G401.6 (cell line): ENCODE data around the gene KRTAP1-5.
"Not testable (repeated sequence)": the region's sequence is repeated elsewhere in the genome, so short reads cannot be mapped to it uniquely, and the experiment has no call there.

ENCODE experiments used
- FAIRE-seq: peaks from 2 replicates; lab custom pipeline; 2012; peaks lifted over from hg19 to GRCh38; lab: Jason Lieb, UNC

The KRTAP1-5 gene

DNA sequence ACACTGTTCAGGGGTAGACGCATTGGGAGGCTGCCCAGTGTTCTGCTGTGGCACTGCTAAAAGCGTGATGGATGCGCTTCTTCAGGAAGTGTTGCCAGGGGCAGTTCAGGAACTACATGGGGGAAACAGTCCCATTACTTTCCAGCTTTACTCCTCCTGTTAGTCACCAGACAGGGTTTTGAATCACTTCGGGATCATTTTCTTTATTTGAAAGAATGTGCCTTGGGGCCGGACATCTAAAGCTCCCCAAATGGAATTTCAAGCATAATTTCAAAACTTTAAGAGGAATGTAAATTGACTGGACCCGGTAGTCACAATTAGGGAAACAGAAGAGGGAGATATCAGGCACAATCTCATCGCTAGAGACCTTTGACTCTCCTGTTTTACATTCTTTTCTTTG lies 21.4 kb upstream of the KRTAP1-5 start:
- peak; percentile 85 for FAIRE-seq

DNA sequence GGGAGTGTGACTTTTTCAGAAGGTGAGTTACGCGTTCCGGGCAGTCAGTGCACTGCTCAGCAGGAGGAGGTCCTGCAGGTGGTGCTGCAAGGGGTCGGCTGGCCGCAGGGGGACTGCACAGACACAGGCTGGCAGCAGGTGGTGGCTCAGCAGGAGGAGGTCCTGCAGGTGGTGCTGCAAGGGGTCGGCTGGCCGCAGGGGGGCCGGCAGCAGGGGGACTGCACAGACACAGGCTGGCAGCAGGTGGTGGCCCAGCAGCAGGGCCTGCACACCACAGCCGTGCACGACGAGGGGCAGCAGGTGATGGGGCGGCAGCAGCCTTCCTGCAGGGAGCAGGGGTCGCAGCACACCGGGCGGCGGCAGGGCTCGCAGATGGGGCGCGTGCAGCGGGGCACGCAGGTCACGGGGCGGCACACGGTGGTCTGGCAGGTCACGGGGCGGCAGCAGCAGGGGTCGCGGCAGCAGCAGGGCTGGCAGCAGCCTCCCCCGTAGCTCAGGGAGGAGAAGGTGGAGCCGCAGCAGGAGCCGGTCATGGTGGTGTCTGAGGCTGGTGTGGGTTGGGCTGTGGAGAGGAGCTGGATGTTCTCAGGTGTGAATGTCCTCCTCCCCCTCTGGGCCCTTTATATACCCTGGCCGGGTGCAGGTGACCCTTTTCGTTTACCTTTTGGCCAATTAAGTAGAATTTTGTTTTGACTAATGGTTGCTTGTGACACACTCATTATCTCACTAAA lies 19.9 kb upstream of the KRTAP1-5 start, which contains the start of gene KRTAP2-1:
Gene KRTAP2-1 (minus strand): TSS at position 582 of the 731 bp plus-strand sequence. CDS start 49 bp downstream, at position 533.
- not testable (repeated sequence) for FAIRE-seq

DNA sequence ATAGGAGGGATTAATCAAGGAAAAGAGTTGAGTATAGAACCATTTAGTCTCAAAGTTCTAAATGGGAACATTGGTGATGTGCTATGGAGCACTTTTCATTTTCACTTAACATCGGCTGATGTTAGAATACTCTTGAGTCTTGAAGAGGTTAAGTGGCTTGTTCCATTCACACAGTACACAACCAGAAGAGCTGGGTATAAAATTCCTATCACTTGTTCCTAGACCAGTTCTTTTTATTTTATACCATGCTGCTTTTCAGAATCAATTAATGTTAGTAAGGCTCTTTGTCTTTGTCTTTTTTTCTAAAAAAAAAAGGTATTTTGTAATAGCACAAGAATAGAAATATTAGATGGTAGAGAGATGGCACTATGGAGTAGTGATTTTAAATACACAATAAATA lies 15.9 kb upstream of the KRTAP1-5 start:
- FAIRE-seq: no peak

DNA sequence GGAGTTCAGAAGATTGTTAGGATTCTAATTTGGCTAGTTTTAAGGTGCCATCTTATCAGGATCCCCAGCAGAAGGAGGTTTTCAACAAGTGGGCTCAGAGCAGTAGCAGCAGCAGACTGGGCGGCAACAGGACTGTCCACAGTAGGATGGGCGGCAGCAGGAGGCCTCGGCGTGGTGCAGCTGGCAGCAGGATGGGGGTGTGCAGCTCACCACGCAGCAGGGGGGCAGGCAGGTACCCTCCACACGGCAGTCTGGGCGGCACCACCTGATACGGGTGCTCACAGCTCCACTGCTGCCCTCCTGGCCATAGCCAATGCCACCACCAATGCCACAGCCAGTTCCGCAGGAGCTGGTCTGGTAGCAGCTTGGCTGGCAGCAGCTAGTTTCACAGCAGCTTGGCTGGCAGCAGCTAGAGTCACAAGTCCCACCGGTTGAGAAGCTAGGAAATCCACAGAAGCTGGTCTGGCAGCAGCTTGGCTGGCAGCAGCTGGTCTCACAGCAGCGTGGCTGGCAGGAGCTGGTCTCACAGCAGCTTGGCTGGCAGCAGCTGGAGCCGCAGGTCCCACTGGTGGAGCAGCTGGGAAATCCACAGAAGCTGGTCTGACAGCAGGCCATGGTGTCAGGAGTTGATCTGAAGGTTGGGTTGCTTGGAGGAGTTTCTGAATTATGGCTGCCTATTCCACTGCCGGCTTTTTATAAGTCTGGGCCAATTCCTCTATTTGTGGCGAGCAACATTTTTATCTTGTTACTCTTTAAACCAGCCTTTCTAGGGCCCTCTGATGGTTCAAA lies 14.0 kb upstream of the KRTAP1-5 start, which contains the start of gene KRTAP1-1:
Gene KRTAP1-1 (minus strand): TSS at position 668 of the 789 bp plus-strand sequence. CDS start 53 bp downstream, at position 615.
- not testable (repeated sequence) for FAIRE-seq

DNA sequence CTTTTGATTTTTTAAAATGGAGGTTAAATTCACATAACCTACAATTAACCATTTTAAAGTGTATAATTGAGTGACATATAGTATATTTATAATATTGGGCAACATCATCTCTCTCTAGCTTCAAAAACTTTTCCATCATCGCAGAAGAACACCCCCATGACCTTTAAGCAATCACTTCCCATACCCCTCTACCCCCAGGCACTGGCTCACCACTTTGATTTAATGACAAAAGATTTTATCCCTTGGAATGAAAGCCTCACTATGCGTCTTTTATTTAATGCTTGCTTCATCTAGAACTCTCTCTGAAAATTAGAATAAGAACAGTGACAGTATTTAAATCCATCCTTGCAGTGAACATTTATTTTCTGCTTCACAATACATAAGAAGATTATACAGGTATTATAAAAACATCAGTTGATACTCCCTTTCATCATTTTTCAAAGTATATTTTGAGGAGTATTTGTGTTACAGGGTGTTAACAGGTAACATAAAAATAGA lies 10.9 kb upstream of the KRTAP1-5 start:
- no peak for FAIRE-seq

DNA sequence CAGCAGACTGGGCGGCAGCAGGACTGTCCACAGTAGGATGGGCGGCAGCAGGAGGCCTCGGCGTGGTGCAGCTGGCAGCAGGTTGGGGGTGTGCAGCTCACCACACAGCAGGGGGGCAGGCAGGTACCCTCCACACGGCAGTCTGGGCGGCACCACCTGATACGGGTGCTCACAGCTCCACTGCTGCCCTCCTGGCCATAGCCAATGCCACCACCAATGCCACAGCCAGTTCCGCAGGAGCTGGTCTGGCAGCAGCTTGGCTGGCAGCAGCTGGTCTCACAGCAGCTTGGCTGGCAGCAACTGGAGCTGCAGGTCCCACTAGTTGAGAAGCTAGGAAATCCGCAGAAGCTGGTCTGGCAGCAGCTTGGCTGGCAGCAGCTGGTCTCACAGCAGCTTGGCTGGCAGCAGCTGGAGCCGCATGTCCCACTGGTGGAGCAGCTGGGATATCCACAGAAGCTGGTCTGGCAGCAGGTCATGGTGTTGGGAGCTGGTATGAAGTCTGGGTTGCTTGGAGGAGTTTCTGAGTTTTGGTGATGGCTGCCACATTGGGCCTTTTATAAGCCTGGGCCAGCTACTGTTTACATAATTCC lies 7.4 kb upstream of the KRTAP1-5 start, which contains the start of gene KRTAP1-3:
Gene KRTAP1-3 (minus strand): TSS at position 529 of the 590 bp plus-strand sequence. CDS start 53 bp downstream, at position 476.
- FAIRE-seq: not testable (repeated sequence)

DNA sequence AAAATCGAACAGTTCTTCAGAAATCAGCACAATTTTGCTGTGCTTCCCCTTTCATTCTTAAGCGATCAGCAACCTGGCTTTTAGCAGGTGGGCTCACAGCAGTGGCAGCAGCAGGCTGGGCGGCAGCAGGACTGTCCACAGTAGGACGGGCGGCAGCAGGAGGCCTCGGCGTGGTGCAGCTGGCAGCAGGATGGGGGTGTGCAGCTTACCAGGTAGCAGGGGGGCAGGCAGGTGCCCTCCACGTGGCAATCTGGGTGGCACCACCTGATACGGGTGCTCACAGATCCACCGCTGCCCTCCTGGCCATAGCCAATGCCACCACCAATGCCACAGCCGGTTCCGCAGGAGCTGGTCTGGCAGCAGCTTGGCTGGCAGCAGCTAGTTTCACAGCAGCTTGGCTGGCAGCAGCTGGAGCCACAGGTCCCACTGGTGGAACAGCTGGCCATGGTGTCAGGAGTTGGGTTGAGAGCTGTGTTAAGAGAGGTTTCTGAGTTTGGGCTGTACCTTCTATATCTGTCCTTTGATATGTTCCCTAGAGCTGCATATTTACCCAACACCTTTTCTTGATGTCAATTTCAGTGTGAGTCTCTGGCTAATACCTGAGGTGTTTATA lies 2.7 kb upstream of the KRTAP1-5 start, which contains the start of gene KRTAP1-4:
Gene KRTAP1-4 (minus strand): TSS at position 563 of the 613 bp plus-strand sequence. CDS start 117 bp downstream, at position 446.
- FAIRE-seq: no peak

DNA sequence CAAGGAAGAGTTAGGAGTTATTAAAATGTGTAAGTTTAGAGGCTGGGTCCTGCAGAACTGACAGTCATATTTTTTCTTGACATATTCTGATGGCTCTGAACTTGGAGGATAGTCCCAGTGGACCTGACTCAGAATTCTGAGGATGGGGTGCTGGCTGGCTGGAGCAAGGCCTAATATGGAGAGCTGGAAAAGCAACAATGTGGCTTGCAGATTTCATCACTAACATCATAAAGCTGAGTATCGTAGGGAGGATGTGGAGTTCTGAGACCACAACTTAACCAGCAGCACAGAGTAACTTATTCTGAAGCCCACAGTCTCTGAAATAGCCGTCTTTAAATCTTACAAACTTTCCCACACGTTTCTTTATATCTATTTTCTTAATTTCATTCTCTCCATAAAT lies 2.3 kb downstream of the KRTAP1-5 start:
- no peak for FAIRE-seq

DNA sequence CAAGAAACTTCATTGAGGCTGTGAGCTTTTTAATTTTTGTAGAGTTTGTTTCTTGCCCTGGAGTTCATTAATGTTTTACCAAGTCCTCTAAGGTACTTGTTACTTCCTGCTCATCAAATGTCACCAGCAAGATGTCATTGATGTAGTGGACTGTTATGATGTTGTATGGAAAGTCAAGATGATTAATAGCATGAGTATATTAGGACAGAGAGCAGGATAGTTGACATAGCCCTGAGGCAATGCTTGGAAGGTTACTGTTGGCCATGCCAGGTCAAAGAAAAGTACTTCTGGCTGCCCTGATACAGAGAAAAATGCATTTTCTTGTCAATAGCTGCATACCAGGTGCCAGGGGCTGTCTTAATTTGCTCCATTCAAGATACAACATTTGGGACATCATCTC lies 6.7 kb downstream of the KRTAP1-5 start:
- no peak for FAIRE-seq

DNA sequence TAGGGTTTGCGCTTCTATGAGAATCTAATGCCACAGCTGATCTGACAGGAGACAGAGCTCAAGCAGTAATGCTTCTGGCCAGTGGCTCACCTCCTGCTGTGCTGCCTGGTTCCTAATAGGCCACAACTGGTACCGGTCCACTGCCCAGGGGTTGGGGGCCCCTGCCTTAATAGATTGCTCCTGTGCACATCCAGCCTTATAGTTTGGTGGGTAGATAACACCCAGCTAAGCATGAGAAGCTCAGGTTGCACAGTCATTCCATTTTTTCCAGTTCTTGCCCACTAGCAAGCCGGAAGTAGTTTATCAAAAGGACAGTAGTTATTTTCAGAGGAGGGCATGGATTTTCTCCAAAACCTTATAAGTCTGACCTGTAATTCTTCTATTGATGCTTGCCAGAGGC lies 7.6 kb downstream of the KRTAP1-5 start:
- FAIRE-seq: no peak

DNA sequence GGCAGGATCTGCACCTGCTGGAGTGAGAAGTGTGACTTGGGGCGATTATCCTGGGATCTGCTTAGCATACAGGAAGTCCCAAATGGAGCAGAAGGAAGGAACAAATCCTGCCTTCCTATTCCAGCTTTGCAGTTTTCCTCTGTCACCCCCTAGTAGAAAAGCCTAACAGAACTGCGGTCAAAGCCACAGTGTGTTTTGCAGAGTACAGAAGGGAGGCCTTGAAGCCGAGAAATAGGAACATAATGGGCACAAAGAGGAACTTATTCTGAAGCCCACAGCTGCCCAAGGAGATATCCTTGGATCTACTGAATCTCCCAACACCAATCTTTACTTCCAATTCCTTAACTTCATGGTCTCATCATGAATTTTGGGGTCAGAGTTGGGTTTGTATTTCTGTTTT lies 8.5 kb downstream of the KRTAP1-5 start:
- FAIRE-seq: no peak

DNA sequence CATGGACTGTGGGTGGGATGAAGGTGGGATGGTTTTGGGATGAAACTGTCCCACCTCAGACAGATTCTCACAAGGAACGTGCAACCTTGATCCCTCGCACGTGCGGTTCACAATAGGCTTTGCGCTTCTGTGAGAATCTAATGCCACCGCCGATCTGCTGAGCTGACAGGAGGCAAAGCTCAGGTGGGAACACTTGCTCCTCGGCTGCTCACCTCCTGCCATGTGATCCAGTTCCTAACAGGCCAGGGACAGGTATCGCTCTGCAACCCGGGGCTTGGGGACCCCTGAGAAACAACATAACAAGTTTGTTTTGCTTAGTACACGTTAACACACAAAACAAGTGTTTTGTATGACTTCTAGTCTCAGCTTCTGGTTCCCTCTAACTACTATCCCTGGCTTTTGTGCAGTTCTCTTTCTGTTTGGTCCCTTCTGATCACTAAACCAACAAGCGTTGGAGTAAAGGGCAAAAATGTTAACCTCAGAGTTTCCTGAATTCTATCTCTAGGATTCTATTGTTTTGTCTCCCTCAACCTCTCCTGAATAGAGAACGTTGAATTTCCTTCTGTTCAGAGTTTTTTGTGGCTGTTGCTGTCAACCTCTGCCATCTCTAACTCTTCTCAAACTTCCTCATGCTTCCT lies 10.3 kb downstream of the KRTAP1-5 start:
- FAIRE-seq: no peak

DNA sequence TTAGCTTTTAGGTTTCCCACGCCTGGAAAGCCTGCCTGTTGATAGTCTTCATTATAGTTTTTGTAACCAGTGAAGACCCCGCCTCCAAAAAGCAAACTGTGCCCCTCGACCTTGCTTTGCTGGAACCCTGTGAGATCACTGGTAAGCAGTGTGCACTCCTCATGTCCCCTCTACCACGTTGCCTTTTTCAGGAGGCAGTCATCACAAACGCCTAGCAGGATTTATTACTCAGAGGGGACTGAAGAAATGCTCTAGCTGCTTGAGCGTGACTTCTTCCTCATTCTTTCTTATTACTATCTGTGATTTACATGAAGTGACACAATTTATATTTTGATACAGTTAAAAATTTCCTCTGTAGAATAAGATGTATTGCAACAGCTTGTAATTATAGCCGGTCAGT lies 11.6 kb downstream of the KRTAP1-5 start:
- FAIRE-seq: no peak

DNA sequence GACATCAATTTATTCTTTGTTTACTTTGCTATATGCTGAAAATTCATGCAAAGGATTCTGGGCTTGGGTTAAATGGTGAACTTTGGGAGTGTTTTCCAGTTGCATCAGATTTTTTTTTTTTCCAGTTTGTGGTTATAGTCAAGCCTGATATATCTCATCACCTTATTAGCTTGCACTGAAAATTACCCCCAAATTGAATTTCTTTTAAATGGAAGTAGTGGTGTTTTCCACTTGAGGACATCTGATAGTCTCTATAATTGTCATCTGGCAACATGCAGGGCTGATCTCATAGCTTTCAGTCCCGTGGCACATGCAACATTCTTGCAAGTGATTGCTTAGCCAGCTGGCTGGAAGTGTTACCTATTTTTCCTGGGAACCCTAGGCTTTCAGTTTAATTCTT lies 13.4 kb downstream of the KRTAP1-5 start:
- FAIRE-seq: no peak

DNA sequence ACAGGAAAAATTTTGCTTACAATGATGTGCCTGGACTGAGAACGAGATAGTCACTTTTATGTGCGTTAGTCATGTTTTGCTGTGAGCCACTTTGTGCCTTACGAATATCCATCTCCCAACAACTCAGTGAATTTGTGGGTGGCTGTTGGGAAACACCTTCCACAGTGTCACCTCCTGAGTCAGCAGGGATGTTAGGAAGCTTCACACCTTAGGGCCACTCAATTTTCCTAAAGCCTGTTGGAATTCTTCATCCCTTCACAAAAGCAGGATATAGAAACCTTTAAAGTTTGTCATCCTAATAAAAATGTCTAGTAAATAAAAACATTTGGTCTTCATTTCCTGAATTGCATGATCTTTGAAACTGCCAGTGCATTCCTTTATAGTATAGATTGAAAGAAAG lies 13.8 kb downstream of the KRTAP1-5 start:
- FAIRE-seq: peak; percentile 64

DNA sequence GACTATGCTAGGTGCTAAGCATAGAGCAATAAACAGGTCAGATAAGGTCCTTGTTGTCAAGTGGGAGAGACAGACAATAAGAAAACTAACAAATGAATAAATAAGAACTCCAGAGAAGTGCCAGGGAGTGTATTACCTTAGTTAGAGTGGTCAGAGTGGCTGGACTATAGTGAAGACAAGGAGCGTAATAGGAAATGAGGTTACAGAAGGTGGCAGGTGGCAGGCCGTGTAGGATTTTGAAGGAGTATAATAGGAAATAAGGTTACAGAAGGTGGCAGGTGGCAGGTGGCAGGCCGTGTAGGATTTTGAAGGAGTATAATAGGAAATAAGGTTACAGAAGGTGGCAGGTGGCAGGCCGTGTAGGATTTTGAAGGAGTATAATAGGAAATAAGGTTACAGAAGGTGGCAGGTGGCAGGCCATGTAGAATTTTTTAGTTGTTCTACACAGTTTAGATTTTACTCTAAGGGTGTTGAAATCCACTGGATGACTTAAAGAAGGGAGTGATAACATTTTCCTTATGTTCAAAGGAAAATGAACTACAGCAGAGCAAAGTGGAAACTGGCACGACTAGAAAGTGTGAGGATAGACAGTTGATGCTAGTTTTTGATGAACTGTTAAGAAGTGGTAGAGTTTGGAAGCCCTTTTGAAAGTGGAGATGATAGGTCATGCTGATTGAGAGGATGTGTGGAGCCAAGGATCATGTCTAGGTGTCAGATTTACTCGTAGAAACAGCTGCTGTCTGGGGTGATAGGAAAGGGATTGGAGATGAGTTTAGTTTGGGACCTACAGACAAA lies 14.5 kb downstream of the KRTAP1-5 start:
- no peak for FAIRE-seq

DNA sequence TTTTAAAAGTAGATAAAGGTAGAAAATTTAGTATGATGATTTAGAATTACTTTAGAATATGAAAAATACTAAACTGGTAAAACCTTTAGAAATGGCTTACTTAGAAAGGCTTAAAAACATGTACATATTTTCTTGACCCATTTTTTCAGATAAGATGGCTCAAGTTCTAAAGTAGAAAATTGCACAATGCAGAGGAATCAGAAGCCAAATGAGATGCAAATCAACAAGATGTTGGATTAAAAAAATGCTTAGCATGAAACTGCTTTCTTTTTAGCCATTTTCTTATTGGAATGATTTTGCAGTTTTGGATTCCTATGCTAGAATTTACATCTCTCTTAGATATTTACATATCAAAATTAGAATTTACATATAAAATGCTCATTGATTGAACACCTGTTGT lies 16.6 kb downstream of the KRTAP1-5 start:
- FAIRE-seq: no peak

DNA sequence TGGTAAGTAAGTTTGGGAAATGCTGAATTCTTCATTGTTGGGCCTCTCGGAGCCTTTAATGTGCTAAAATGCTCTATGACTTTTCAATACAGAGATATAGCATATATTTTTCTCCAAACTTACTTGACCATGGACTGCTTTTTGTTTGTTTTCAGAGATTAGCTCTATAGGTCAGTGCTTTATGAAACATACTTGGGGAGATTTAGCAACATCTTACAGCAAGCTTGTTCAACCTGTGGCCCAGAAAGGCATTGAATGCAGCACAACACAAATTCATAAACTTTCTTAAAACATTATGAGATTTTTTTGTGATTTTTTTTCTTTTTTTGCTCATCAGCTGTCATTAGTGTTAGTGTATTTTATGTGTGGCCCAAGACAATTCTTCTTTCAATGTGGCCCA lies 17.1 kb downstream of the KRTAP1-5 start:
- no peak for FAIRE-seq

DNA sequence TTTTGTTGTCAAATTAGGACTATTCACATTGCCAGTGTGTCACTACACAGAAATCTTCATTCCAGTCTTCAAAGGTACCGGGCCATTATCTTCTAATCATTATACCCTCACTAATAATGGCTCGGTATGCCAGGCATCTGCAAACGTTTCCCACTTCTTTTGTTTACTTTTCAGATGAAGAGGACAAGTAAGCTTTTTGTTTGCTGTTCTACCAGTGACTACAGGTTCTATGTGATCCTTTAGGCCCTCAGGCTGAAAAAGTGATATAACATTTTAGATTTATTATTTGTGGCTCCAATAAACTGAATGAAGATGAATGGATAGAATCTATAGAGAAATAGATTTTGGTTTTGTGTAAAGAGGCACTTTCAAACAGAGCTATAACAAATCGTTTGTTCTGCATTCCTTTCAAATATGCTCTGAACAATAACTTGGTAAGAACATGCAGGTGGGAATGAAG lies 17.7 kb downstream of the KRTAP1-5 start:
- no peak for FAIRE-seq

DNA sequence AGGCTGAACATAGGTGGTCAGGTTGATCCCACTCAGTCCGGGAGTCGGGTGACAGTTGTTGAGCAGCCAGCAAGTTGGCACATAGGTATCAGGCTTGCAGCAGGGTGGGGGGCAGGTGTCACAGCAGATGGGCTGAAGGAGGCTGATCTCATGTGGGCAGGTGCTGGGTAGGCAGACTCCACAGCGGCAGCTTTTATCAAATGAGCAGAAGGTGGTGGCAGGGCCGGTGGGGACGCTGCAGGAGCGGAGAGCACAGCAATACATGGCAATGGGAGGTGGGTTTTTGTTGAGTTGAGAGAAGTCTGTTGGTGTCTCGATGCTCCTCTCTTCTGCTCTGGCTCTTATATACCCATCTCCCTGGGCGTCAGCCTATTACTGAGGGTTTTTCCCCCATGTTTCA lies 18.2 kb downstream of the KRTAP1-5 start, which contains the start of gene KRTAP3-1:
Gene KRTAP3-1 (minus strand): TSS at position 318 of the 400 bp plus-strand sequence. CDS start 54 bp downstream, at position 264.
- FAIRE-seq: no peak
